UCSD-AML1 (cell line): ENCODE data around the gene ST3GAL5.
A peak's percentile ranks its signal among the peaks of the same experiment; 100 is the strongest.
"Not testable (repeated sequence)": the region's sequence is repeated elsewhere in the genome, so short reads cannot be mapped to it uniquely, and the experiment has no call there.

Experiments used
- DNase-seq: peaks from one replicate; lab custom pipeline; 2025; ENCODE audit not compliant: unreplicated experiment; lab: John Stamatoyannopoulos, UW

Gene ST3GAL5

GRCh38 chr2:85888684-85889626 lies at the start of gene ST3GAL5:
ST3GAL5 (minus strand) TSS chr2:85888990; CDS start chr2:85888905, 85 bp downstream.
- DNase-seq = peak; percentile 88

GRCh38 chr2:85938456-85938855 lies 49.7 kb upstream of the ST3GAL5 start:
- no peak for DNase-seq

GRCh38 chr2:85937069-85937439 lies 48.3 kb upstream of the ST3GAL5 start:
- no peak for DNase-seq

- no peak for DNase-seq
Measured at GRCh38 chr2:85936421-85937068, 47.8 kb upstream of the ST3GAL5 start.

GRCh38 chr2:85935746-85936208 lies 47.0 kb upstream of the ST3GAL5 start:
- DNase-seq = no peak

- no peak for DNase-seq
Measured at GRCh38 chr2:85935170-85935745, 46.5 kb upstream of the ST3GAL5 start.

GRCh38 chr2:85933753-85934594 lies 45.2 kb upstream of the ST3GAL5 start:
- no peak for DNase-seq

GRCh38 chr2:85931151-85931550 lies 42.4 kb upstream of the ST3GAL5 start:
- not testable (repeated sequence) for DNase-seq

GRCh38 chr2:85930129-85931124 lies 41.6 kb upstream of the ST3GAL5 start:
- no peak for DNase-seq

- no peak for DNase-seq
Measured at GRCh38 chr2:85929096-85930050, 40.6 kb upstream of the ST3GAL5 start.

- DNase-seq = no peak
Measured at GRCh38 chr2:85926931-85927661, 38.3 kb upstream of the ST3GAL5 start.

GRCh38 chr2:85926526-85926925 lies 37.7 kb upstream of the ST3GAL5 start:
- DNase-seq = no peak

GRCh38 chr2:85925216-85925671 lies 36.5 kb upstream of the ST3GAL5 start:
- DNase-seq = no peak

GRCh38 chr2:85924522-85924921 lies 35.7 kb upstream of the ST3GAL5 start:
- DNase-seq = no peak

- DNase-seq = no peak
Measured at GRCh38 chr2:85922199-85922598, 33.4 kb upstream of the ST3GAL5 start.

GRCh38 chr2:85921659-85922058 lies 32.9 kb upstream of the ST3GAL5 start:
- DNase-seq = no peak

- no peak for DNase-seq
Measured at GRCh38 chr2:85920810-85921545, 32.2 kb upstream of the ST3GAL5 start.
